ENCODE results near the gene MANBA. TPM values are rescaled to one million over a fixed set of nuclear protein-coding genes. Genes with fewer than 3 reads are reported as not detected.
"Not testable (repeated sequence)": the region's sequence is repeated elsewhere in the genome, so short reads cannot be mapped to it uniquely, and the experiment has no call there.

The MANBA gene
- total RNA-seq, 1 donor from 2014 or later: 23.6 TPM

GRCh38 chr4:102722740-102723139, 38.0 kb downstream of the MANBA start:
- no peak for DNase-seq (ENCODE audit: low spot score)

DNA sequence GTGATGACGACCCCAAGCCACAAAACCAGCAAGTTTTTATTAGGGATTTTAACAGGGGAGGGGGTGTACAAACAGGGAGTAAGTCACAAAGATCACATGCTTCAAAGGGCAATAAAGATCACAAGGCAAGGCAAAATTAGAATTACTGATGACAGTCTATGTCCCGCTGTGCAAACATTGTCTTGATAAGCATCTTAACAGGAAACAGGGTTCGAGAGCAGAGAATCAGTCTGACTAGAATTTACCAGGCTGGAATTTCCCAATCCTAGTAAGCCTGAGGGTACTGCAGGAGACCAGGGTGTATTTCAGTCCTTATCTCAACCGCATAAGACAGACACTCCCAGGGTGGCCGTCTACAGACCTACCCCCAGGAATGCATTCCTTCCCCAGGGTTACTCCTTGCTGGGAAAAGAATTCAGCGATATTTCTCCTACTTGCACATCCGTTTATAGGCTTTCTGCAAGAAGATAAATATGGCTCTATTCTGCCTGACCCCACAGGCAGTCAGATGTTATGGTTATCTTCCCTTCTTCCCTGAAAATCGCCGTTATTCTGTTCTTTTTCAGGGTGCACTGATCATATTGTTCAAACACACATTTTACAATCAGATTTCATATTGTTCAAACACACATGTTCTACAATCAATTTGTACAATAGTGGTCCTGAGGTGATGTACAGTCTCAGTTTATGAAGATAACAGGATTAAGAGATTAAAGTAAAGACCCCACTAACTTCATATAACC, 41.8 kb downstream of the MANBA start:
- DNase-seq (ENCODE audit: low spot score): not testable (repeated sequence)

- DNase-seq (ENCODE audit: low spot score): no peak
These were observed 43.2 kb downstream of the MANBA start for GRCh38 chr4:102717448-102718092.

DNA sequence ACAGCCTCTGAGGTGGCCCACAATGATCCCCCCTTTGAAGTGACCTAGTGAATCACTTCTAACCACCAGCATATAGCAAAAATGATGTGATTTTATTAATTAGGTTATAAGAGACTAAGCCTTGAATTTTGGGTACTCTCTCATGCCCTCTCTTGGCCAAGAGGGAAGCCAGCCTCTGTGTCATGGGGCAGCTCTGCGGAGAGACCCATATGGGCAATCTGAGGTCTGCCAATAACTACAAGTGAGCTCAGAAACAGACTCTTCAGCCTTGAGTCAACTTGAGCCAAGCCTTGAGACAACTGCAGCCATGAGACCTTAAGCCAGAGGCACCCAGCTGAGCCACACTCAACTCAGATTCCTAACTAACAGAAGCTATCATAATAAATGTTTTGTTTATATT, 45.7 kb downstream of the MANBA start:
- DNase-seq (ENCODE audit: low spot score): no peak

DNA sequence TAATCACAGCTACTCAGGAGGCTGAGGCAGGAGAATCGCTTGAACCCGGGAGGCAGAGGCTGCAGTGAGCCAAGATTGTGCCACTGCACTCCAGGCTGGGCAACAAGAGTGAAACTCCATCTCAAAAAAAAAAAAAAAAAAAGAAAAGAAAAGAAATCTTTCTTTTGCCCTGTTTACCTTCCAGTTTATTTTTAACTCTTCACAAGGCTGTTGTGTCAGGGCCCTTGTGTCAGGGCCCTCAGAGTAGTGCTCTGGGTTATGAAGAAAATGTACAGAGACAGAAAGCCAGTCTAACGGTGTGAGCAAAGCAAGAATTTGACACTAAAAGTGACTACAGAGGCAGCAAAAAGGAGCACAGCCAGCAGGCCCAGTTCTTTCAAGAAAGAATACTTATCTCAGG, 47.0 kb downstream of the MANBA start:
- not testable (repeated sequence) for DNase-seq (ENCODE audit: low spot score)

GRCh38 chr4:102713096-102713495, 47.7 kb downstream of the MANBA start:
- no peak for DNase-seq (ENCODE audit: low spot score)

- no peak for DNase-seq (ENCODE audit: low spot score)
These were observed 49.8 kb downstream of the MANBA start for GRCh38 chr4:102710986-102711385.

- DNase-seq (ENCODE audit: low spot score): not testable (repeated sequence)
These were observed 51.7 kb downstream of the MANBA start for GRCh38 chr4:102709060-102709459.

GRCh38 chr4:102707150-102707549, 53.6 kb downstream of the MANBA start:
- no peak for DNase-seq (ENCODE audit: low spot score)

DNA sequence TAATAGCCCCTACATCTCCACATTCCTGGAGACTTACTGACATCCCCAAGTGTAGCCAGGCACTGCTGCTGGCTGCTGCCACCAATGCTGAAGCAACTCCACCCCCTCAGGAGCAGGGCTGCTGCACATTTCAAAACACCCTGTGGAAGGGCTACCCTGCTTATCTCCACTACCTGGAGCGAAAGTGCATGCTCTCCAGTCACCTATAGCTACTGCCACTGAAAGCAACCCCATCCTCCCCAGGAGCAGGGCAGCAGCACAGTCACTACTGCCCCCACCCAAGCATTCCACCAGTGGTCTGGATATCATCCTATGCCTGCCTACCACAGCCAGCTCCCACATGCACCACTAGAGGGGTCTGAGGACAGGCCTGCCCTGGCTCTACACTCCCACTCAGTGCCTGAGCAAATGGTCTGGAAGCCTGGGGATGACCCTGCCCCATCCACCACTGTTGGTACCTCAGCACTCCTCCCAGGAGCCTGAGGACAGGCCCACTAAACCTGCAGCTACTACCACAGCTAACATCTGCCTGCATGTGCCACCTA, 55.3 kb downstream of the MANBA start:
- DNase-seq (ENCODE audit: low spot score): no peak

DNA sequence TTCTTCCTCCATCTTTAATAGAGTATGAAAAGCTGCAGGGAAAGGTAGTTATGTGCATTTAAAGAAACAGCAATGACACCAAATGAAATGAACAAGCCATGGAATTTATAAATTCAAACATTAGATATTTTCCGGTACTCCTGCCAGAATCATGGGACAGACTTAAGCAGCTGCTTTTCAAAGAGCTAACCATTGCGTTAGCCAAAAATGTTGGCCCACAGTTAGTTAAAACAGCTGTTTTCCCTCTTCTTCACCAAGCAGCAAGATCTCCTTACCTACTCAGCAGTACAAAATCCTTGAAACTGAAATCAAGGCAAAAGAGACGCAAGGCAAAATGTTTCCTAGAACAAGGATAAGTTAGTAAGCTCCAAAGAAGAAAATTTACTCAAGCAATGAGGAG, 64.0 kb downstream of the MANBA start:
- no peak for DNase-seq (ENCODE audit: low spot score)

DNA sequence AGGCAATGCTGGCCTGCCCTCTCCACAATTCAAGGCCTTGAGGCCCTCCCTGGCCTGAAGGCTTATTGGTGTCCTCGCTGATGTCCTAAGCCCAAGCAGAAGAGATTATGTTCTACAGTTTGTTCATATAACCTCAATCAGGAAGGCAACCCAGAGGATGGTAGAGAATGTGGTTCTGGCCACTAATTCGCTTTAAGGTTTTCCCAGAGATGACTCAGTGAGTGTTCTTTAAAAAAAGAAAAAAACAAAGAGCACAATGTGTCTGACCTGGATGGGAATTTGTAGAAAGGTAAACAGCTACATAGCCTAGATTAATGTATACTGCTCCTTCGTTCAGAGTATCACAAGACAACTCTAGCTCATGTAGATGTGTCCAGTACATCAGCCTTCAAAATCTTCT, 66.0 kb downstream of the MANBA start:
- DNase-seq (ENCODE audit: low spot score): no peak

GRCh38 chr4:102693861-102694260, 66.9 kb downstream of the MANBA start:
- no peak for DNase-seq (ENCODE audit: low spot score)

DNA sequence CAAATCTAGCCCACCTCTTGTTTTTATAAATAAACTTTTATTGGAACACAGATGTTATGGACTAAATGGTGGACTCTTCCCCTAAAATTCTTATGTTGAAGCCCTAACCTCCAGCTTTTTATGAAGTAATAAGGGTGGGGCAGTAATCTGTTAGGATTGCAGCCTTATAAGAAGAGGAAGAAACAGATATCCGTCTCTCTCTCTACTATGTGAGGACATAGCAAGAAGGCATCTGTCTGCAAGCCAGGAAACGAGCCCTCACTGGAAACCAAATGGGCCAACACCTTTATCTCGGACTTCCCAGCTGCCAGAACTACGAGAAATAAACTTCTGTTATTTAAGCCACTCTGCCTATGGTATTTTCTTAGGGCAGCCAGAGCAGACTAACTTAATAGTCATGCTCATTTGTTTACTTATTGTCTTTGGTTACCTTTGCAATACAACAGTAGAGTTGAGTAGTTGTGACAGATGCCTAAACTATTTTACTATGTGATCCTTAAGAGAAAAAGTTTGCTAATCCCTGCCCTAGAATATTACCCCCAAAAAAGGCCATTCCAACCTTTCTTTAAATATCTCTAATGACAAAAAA, 67.4 kb downstream of the MANBA start:
- DNase-seq (ENCODE audit: low spot score): no peak

- DNase-seq (ENCODE audit: low spot score): no peak
These were observed 68.3 kb downstream of the MANBA start for GRCh38 chr4:102692474-102692873.

- no peak for DNase-seq (ENCODE audit: low spot score)
These were observed 72.8 kb downstream of the MANBA start for GRCh38 chr4:102687982-102688433.

DNA sequence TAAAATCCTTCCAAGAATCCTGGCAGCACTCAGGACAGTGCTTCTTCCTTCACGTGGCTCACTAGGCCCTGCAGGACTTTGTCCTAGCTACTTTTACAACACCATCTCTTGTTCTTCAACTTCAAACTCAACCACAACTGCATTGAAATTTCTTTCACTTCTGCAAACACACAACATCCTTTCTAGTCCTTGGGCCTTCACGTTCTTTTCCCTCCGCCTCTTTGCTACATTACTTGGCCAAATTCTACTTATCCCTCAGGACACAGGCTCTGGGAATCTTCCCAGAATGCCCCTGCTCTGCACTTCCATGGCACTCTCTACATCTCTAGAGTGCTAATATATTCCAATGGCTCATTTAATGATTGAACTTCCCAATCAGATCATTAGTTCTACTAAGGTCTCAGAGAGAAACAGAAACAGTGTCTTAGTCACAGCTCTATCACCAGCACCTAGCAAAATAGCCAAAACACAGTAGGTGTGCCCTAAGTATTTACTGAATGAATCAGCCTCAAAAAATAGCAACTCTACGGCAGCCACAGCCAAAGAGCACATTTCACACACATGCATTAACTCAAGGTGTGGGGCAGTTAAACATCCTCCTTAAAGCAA, 73.3 kb downstream of the MANBA start:
- DNase-seq (ENCODE audit: low spot score): no peak

GRCh38 chr4:102685768-102686167, 75.0 kb downstream of the MANBA start:
- no peak for DNase-seq (ENCODE audit: low spot score)

GRCh38 chr4:102684610-102685052, 76.1 kb downstream of the MANBA start:
- no peak for DNase-seq (ENCODE audit: low spot score)

DNA sequence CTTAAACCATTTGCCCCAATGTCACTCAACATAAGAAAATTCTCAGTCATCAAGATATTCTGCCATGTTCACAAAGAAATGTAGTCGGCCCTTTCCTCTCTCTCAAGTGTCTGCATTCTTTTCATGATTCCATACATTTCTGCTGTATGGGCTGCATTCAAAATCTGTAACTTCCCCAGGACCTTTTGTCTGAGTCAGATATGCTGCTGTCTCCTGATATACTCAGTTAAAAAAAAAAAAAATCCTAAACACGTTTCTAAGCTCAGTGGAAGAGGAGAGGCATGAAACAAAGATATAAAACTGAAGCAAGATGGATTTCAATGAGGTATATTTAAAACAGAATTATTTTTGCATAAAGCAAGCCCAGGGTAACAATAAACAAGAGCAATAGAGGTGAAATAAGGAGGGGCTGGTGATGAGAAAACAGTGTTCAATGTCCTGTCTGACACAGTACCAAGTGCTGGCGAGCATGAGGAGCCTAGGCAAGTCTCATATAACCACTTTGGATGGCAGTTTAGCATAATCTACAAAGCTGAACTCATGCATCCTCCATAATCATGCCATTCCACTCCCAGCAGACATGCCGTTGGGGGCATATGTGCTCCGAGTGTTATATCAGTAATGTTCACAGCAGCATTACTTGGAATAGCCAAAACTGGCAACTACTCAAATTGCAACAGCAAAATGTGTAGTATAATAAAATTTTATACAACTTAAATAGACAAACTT, 76.7 kb downstream of the MANBA start:
- DNase-seq (ENCODE audit: low spot score): no peak

DNA sequence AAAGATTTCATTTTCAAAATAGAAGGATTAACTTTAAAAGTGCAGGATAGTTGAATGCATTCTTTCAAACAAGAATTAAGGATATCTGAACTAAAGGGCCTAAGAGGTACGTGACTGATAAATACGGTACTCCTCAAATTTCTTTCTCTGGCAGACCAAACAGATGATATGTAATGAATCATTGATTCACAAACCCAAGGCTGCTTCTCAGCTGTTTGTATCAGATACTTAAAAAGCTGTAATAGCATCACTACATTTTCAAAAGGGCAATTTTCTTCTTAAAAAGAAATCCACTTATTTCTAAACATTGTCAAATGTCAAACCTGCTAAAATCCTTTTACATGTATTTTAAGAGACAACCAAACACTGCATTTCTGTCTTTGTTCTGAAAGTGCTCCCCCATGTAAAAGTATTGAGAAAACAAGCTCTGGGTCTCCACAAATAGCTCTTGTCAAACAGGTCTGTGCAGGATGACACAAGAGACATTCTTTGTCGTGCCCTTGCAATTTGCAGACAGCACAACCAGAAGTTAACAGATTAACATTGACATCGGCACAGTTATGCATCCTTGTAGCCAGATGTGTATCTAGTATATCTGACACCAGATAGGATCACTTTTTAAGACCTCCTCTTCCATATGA, 82.0 kb downstream of the MANBA start:
- no peak for DNase-seq (ENCODE audit: low spot score)
